Activated naive CD4-positive, alpha-beta T cell treated with Interleukin-2 at 50 U/mL for 16 hours (primary cell): ENCODE results near the gene CDRT4.

Experiments
- DNase-seq: peaks from one replicate; pipeline ENCODE4 v3.0.0-alpha.2; 2020

CDRT4 gene

DNA sequence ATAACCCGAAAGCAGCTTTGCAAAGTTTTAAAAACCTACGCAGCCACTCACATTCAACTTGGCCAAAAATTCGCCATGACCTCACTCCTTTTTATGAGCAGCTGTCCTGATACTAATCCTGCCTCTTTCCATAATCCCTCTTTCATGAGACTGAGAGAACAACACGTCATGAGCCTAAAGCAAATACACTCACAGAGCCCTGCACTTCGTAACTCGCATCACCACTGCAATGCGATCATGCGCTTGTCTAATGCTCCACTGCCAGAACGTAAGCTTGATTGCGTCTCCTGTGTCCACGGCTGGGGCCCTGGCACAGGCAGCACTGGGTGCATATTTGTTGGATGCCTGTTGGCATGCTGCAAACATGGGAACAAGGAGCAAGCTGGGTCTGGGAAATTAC is 36.2 kb downstream of the CDRT4 start:
- DNase-seq, result no peak

DNA sequence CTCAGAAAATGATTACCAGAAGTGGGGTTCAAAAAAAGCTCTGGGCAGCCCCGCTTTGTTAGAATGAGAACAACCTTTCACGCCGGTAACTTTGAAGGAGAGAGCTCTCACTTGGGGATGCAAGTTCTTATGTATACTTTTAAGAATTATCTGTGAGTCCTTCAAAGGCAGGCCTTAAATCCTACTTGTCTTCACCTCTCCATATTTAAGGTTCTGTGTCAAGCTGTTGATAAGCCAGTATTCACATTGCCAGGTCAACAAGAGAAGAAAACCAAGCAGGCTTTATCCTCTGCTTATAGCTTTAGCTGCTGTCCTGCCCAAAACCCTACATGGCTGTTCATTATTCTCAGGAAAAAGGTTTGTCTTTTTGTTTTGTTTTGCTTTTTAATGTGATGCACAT is 42.9 kb downstream of the CDRT4 start:
- DNase-seq, result no peak

DNA sequence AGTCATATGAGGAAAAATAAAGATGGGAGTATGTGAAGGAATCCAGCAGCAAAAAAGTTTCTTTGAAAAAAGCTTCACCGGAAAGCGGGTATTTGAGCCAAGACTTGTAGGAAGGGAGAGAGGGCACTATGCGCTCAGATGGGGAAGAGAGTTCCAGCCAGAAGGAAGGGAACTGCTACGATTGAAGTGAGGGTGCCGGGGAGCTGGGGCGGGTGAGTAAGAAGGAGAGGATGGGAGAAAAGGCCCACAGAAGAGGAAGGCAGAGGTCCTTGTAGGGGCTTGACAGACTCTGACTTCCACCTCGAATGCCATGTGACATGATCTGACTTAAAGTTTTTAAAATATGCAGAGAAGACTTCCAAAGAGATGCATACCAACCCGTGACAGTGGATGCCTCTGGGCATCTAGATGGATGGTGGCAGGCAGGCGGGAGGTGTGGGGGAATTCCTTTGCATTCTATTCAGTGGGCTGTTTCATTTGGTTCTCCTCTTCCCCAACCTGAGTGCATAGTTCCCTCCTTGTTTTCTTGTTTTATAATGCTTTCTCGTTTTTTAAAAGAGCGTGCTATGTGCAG is 44.9 kb downstream of the CDRT4 start:
- DNase-seq, result no peak

DNA sequence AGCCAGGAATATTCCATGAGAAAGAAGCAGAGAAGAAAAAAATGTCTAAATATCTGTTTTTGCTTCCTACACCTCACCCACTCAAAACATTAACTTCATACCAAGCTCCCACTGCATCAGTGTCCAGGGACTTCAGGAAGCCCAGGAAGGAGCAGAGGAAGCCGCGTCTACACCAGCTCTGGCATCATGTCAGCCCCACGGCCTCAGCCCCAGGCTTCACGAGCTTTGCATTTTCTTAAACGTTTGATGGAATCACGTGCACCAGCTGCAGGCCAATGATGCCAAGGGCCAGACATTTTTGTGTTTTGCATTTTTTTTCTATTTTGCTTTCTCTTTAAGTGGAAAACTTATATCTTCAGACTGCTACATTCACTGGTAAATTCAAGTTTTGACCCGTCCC is 48.6 kb downstream of the CDRT4 start:
- DNase-seq, result no peak

DNA sequence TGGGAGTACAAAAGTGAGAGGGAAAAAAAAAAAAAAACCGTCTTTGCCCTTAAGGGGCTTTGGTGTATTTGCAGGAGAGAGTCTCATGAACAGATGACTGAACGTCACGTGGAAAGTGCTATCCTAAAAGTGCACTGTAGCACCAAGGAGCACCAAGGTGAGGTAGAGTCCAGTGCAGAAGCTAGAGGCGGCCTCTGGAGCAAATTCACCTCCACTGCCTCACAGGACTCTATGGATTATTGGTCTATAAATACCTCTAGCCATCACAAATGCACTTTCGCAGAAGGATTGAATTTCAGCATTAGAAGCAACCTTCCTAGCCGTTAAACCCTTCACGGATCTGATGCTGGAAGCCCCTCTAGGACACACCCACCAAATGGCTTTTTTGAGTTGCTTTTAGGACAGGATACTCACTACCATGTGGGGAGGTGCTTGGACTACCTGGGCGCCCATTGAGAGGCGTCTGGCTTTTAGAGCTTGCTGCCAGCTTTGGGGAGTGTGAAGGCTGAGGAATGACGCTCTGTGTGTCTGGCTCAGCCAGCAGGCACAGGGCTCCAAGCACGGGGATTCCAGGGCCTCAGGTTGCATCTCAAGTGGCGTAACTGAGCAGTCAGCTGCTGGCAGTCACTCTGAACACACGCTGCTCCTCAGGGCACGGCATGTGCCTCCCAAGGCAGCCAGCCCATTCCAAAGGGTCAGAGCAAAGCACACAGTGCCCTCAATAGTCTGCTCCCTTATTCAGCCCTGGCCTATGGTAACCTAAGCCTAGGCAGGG is 52.7 kb downstream of the CDRT4 start:
- DNase-seq, result no peak

DNA sequence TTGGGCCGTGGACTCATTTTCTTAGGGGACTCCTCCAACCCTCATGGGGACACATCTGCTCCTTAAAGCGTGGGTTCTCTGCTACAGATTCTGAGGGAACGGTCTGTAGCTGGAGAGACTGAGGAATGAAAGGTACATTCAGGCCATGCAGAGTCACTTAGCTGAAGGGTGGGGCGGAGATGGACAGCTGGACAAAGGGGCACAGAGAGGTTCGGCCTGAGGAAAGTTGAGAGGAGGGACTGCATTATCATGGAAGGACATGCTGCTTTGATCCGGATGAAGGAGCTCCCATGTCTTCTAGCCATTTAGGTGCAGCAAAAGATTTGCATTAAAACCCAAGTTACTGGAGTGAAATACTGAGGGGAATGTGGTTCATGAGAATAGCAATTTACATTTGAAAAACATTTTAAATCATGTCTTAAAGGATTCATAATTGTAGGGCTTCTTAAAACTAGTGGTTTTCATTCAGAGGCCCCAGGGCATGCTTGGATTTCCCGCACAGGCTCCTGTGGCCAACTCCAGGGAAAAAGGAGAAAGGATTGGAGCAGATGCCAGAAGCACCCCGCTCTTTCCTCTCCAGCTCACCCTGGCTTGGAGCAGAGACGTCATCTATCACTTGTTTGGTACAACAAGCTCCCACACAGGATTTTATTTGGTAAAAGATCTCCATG is 54.2 kb downstream of the CDRT4 start:
- DNase-seq, result no peak

DNA sequence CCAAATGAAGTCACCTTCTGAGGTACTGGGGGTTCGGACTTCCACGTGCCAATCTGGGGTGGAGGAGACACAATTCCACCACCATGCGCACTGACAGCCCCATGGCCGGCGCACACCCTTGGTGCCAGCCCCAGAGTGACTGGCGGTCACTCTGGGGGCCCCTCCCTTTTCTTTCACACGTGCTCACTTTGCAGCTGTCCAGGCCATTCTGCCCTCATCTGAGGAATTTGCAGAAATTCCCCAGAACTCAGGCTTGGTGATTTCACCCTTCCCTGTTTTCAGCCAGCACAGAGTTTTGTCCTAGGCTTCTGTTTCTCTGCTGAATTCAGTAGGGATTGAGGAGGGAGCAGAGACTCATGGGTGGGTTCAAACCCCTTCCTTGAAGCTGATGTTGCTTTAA is 54.8 kb downstream of the CDRT4 start:
- DNase-seq, result no peak

DNA sequence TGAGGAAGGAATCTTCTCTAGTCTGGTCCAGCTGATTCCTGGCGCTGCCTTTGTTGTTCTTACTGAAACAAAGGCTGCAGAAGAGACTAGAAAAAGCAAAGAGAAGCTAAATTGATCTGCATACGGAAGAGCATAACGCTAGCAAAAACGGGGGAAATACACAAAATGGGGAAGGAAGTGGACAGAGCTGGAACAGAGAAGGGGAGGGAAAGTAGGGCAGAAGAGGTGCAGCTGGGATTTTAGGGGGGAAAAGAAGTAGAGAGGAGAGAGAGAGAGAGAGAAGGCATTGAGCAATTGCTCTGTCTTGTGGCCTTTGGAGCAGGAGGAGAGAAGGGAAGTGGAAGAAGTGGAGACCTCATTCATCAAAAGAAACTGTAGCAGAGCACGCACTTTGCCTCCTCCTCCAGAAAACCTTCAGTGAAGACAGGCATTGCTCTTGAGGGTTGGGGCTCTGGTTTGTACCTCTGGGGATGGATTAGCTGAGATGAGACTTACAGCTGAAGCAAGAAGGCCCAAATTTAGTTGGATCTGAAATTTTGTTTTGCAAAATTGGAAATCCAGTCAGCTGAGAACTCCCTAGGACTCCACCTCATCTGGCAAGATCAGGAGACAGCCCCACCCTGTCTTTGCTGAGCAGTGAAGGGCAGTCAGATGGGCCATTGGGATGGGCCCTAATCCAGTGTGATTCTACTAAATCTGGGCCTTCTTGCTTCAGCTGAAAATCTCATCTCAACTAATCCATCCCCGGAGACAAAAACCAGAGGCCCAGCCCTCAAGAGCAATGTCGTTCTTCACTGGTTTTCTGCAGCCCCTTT is 55.8 kb downstream of the CDRT4 start:
- no peak for DNase-seq

DNA sequence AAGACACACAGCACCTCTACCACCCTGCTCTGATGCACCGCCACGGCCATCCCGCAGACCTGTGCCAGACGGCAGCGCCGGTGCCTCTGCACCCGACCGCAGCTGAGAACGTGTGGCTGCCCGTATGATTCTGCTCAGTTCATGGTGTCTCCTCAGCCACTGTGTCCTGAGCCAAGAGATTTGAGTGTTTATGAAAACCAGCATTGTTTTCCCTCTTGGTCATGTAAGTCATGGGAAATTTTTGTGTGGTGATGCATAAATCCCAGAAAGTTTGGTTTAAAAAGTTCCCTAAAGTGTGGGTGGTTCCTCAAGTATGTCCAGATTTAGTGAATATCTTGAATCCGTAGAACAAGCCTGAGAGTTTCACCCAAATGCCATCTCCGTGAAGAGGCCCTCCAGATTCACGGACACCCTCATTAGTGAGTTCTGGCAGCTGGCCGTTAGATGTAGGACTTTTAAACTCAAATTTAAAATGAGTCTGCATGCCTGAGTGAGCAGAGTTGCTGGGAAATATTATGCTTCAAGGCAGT is 57.6 kb downstream of the CDRT4 start:
- DNase-seq, result no peak

DNA sequence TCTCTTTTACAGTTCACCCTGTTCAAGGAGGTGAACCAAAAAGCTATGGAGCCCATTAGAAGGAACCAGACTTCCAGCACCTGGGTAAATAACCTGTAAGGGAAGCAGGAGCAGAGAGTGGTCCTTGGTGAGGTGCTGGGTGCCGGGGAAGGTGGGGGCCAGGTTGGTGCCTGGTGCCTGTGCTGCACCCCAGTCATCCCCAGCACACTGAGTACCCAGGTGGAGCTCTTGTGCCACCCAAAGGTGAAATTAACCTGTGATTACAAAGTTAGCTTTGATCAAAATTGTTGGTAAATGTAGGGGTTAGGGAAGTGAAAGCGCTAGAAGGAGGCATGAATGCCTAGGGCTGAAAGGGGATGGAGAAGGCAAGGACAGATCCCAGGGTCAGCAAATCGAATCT is 58.6 kb downstream of the CDRT4 start:
- DNase-seq, result no peak

DNA sequence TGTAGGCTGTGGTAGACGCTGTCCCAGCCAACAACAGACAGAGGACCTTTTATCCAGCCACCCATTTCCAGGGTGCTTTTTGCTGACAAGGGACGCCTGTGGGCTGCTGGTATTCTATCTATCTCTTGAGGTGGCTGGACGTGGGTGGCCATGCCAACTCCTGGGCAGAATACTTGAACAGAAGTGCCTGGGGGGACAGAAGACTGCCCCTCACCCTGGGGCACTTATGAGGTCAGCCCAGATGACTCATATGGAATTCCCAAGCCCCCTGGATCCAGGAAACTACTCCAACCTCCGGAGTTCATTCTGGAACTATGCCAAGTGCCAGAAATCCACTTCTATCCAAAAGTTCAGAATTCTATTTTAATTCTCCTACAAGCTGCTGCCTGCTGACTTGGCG is 61.3 kb downstream of the CDRT4 start:
- DNase-seq, result no peak

DNA sequence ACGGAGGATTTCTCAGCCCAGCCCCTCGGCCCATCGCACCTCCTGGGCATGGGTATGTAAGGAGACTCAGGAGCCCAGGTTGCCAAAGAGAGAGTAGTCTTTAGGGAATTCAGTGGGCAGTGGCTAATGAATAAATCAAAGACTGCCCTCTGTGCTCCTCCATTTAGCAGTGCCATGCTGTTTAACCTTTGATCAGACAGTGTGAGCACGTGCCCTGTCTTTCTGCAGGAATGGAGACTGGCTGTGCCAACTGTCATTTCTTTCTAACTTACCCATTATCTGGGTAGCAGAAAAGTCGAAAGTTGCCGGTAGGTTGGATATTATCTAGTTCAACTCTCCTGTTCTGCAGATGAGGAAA is 62.4 kb downstream of the CDRT4 start:
- no peak for DNase-seq

DNA sequence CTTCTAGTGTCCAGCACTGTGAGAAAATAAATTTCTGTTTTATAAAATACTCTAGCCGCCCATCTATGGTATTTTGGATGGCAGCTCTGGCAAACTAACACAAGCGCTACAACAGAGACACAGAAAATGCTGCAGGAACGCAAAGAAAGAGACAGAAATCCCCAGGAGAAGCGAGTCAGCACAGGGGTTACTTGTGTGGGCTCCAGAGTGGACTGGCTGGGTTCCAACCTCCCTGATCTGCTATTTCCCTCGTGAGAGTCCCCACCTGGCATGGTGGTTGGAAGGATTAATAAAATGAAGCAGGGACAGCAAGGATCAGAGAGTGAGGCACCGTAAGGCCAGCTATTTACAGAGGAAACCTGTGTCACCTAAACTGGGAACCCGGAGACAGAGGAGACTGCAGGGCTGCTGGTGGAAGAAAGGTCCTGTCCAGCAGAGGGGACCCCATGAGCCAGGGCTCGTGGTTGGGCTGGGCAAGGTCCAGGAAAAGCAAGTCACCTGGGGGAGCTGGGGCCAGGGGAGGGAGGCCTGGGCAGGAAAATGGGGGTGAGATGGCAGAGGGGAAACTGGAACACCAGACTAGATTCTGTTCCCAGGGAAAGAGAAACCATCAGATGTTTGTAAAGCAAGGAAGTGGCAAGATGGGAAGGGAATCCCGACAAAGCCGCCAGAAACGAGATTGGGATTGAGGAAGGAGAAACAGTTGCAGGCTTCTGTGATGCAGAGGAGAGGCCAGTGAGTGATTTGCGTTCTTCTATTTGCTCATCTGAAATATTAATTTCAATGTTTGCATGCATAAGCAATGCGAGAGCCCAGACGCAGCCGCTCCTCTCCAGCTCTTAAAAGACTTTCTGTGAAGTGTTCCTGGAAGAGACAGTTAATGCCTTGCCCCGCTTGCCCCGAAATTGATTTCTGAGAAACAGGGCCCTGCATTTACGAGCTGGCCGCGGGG is 63.0 kb downstream of the CDRT4 start:
- DNase-seq, result no peak

DNA sequence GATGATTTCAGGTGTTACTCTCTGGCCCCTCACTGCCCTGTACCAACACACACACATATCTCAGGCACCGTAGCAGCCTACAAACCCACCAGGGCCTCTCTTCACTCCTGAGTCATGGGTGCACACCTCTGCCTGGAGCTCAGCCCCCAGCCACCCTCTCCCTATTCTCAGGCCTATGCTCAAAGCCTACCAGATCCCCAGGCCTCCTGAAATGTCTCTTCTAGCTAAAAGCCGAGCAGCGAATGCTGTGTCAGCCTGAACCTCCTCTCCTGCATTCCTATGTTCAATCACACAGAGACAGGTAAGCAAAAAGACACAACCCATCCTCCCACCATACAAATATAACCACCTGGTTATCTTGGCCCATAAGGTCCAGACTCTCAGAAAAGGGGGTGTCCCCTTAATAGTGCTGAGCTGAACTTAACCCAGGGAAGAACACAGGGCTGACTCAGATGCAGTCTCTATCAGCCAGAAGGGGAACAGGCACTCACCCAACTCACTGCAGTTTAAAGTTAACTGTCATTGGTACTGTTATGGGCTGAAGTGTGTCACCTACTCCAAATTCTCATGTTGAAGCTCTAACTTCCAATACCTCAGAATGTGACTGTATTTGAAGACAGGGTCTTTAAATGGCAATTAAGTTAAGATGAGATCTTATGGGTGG is 64.0 kb downstream of the CDRT4 start:
- no peak for DNase-seq

DNA sequence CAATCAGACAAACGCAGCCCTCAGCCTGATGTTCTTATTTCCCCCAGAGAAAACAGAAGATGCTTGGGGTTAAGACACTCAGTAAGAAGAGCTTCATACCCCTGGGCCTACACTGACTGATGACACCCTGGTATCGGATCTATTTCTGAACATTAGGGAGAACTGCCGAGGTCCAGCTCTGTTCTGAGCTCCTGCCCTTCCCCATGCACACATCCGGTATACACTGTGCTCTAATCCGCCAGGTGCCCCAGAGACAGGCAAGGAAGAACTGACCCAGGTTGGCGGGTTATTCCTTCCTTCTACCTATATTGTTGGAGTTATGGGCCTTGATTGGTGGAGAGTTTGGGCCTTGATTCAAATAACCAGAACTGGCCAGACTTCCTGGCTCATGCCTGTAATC is 68.0 kb downstream of the CDRT4 start:
- no peak for DNase-seq

DNA sequence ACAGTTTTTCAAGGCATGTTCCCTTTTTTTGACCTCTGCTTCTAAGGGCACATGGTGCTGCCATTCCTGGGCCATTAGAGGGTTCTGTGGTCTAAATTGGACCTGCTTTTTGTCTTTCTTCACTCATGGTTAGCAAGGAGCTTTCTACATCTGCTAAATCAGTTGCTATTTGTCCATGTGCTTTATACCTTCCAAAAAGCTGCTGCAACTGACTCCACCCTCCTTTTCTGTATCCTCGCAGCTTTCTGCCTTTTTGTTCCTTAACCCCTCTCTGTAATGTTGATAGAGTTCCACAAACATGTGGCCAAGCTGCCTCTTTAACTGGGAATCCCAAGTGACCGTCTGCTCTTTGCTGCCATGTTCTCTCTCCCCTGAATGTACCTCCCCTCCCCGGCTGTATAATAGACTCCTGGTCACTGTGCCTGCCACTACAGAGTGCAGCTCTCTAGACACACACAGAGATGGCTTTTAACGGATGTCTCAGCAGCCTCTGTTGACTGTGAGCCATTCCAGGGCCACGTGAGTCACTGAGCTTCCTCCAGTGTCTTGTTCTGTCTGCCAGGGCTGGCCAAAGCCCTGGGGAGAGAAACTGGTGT is 68.6 kb downstream of the CDRT4 start:
- DNase-seq, result no peak

DNA sequence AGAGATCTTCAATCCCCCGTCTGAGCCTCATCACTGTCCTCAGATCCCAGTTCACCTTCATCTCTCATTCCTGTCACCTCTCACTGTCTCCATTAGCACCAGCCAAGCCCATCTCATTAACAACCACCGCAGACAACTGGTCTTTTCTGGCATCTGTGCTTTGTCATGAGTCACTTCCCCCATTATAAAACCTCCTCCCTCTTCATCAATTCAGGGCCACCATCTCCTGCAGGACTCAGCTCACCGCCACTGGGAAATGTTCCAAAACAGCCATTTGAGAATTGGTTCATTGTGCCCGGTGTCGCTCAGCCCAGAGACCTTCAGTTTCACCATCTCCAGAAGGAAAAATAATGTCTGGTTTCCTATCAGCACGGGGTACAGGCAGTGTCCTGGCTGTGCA is 69.1 kb downstream of the CDRT4 start:
- no peak for DNase-seq

DNA sequence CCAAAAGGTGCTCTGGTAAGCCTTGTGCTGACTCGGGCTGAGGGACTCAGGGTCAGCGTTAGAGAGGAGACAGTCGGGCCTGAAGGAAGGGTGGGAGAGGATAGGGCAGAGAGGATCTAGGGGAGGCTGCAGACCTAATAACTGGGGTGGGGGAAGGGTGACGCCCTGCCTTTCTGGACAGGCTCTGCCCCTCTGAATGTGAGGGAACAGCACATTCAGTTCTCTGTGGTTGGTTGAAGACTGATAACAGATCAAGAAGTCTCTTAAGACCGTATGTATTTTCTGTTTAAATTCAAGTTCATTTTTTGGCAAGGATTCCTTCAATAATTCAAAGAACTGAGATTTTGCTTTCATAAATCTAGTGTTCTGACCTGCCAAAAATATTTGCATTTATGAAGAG is 69.8 kb downstream of the CDRT4 start:
- no peak for DNase-seq

DNA sequence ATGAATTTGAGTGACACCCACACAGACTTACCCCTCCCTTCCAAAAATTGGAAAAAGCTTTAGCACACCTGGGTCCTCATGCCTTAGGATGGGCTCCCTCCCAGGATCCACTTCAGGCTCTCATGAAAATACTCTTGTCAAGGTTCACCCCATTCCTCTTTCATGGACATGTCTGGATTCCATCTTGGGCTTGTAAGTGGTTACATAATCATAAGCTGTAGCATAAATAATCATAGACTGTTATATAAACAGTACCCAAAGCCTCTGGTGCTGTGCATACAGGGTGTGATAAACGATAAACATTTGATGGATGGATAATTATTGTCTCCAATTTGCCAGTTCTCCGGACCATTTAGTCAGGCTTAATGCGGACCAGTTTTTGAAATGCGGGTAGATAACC is 72.3 kb downstream of the CDRT4 start:
- no peak for DNase-seq

DNA sequence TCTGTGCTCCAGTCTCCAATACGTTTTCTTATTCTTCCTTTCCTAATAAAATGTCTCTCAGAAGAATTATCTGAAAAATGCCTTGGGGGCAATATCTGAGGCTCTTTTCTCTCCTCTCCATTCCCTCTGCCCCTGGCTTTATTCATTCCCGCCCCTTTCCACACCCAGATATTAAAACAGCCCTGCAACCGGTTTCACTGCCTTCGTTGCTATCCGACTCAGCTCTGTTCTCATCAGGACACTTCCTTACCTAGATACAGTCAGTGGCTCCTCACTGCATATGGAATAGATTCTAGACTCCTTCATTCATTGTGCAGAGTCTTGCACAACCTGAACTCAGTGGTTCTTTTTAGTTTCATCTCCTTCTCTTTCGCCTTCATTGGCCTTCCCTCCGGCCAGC is 74.0 kb downstream of the CDRT4 start:
- no peak for DNase-seq

DNA sequence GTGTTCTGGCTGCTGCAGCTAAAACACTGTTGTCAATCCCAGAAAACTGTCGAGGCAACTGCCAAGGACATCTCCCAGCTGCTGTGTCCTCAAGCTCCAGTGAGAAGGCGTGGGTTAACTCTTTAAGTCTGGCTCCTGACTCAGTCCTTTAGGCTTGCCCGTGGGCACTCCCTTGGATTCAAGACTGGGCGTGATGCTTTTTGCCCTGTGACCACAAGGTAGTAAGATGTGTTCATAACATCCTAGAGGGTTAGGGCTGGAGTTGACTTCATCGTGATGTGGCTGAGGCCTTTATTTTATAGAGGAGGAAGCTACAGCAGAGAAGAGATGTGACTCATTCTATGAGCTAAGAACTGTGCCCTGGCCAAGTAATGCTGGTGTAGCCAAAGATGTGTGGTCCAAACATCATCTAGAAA is 75.1 kb downstream of the CDRT4 start:
- no peak for DNase-seq
